ENCODE results near the gene DEFB131B.
A peak's percentile ranks its signal among the peaks of the same experiment; 100 is the strongest.
"Not testable (repeated sequence)": the region's sequence is repeated elsewhere in the genome, so short reads cannot be mapped to it uniquely, and the experiment has no call there.

DEFB131B gene

GRCh38 chr11:71911321-71911985 is 33.2 kb downstream of the DEFB131B start:
- peak; percentile 56 to 62 for DNase-seq (ENCODE audit: low read depth in 2 of 2)

- not testable (repeated sequence) for DNase-seq (ENCODE audit: low read depth in 2 of 2)
These were observed 33.7 kb downstream of the DEFB131B start for GRCh38 chr11:71911986-71912340.

- no peak for DNase-seq (ENCODE audit: low read depth in 2 of 2)
These were observed 35.7 kb downstream of the DEFB131B start for GRCh38 chr11:71913756-71914526.

GRCh38 chr11:71914617-71915189 is 36.5 kb downstream of the DEFB131B start:
- no peak for DNase-seq (ENCODE audit: low read depth in 2 of 2)

- DNase-seq (ENCODE audit: low read depth in 2 of 2): no peak
These were observed 39.4 kb downstream of the DEFB131B start for GRCh38 chr11:71917646-71918140.

GRCh38 chr11:71927820-71928736 is 49.8 kb downstream of the DEFB131B start, which contains the start of gene XNDC1N:
XNDC1N (minus strand) TSS chr11:71928594; CDS start chr11:71923353, 5,241 bp downstream.
- peak; percentile 63 to 65 for DNase-seq (ENCODE audit: low read depth in 2 of 2)

GRCh38 chr11:71928737-71929443 is 50.6 kb downstream of the DEFB131B start, which contains the start of gene RNF121:
RNF121 (plus strand) TSS chr11:71929046; CDS start chr11:71929062, 16 bp downstream.
- DNase-seq (ENCODE audit: low read depth in 2 of 2): peak; percentile 98 to 99

- no peak for DNase-seq (ENCODE audit: low read depth in 2 of 2)
These were observed 51.2 kb downstream of the DEFB131B start for GRCh38 chr11:71929491-71929890.

- DNase-seq (ENCODE audit: low read depth in 2 of 2): no peak
These were observed 52.4 kb downstream of the DEFB131B start for GRCh38 chr11:71930556-71931244.

GRCh38 chr11:71931245-71931602 is 53.0 kb downstream of the DEFB131B start:
- DNase-seq (ENCODE audit: low read depth in 2 of 2): no peak

GRCh38 chr11:71933141-71933933 is 55.1 kb downstream of the DEFB131B start:
- no peak for DNase-seq (ENCODE audit: low read depth in 2 of 2)

Data from stimulated activated CD4-positive, alpha-beta T cell treated with anti-CD3 and anti-CD28 coated beads, Interleukin-15, amount 100 ng/mL, for 48 hours (primary cell).